ENCODE data around the gene DEFB132. TPM values are rescaled to one million over a fixed set of nuclear protein-coding genes. Genes with fewer than 3 reads are reported as not detected.
A peak's percentile ranks its signal among the peaks of the same experiment; 100 is the strongest.

DEFB132 gene
- total and polyA plus RNA-seq, 2 of the 4 experiments (the other 2 are of a cell fraction): not detected

DNA sequence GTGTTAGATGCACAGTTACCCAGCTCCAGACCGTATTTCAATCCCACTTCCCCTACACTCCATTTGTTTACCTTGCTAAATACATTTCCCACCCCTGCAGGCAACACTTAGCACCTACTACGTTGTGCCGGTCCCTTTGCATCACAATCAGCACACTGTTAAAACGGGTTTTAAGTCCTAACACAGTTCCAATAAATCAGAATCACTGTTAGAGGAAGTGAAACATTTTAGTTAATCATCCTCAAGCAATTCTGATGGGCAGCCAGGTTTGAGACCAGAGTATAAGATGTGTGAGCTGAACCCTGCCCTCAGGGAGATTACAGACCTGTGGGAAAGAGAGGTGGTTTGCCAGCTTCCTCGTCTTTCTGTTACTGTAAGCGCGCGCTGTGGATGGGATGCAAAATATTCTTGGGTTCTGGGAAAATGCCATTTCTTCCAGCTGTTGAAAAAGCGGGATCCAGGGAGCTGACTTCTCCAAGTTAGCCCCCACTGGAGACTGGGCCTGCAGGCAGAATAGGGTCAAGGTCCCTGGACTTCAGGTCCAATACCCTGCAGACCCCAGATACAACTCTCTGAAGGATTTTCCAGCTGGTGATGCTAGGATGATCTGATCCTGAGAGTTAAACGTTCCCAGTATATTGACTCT lies 42.9 kb downstream of the DEFB132 start (continued):
- TF ChIP-seq RFX5 (IDR thresholded peaks at IDR 0.05; ENCODE audit: low read depth, low read length): no peak

DNA sequence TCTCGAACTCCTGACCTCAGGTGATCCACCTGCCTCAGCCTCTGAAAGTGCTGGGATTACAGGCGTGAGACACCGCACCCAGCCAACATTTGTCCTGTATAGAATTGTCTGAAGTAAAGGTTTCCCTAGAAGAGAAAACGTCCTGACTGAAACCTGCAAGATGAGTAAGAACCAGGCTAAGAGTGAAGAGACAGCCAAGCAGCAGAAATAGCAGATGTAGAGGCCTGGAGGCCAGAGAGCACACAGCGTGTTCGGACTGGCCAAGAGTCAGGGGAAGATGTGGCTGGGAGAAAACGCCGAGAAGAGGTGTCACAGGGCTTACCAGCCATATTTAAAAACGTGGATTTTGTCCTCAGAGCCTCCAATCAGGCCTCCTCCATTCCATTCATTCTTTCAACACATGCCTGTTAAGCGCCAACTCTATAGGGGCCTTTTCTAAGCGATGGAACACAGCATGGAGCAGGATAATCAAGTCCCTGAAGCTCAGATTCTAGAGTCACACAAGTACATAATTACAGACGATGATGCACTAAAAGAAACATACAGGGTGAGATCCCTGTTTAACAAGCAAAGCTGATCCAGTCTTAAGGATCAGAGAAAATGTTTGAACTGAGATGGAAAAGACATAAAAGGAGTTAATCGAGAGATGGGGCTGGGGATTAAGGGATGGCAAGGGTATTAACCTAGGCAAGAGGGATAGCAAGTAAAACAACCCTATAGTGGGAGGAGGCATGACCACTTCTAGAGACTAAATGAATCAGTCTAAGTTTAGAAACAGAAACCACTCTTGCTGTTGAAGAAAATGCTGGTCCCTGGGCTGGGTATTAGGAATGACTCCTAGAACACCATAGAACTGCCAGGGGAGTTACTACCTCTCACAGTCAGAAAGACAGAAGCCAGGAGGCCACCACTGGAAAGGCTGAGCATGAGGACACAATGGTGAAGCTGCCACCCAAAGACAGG lies 44.6 kb downstream of the DEFB132 start:
- no peak overlapping the region for H3K18ac ChIP-seq (ENCODE audit: low read depth, low read length)
- peak overlapping the region; percentile 12 for H2BK5ac ChIP-seq (ENCODE audit: low read depth, low read length, poor library complexity, severe bottlenecking)
- H3K4me3 ChIP-seq (ENCODE audit: insufficient read depth, low read depth, low read length): no peak overlapping the region
- no peak overlapping the region for H3K27ac ChIP-seq (ENCODE audit: insufficient read depth, low read length)
- no peak overlapping the region for H3K9ac ChIP-seq (ENCODE audit: low read depth, low read length)
- H3K79me1 ChIP-seq (ENCODE audit: low read depth in 1 of 2, low read length in 2 of 2): peaks cover 29 to 47% of the 10 kb centered on the region in 2 experiments
- intact Hi-C loops (cut with micrococcal nuclease) (no loop called here), dilution Hi-C loops (cut with HindIII; ENCODE audit: low sequenced_read_pairs, unreplicated experiment) (no loop called here), in situ Hi-C loops (cut with MboI; ENCODE audit: low sequenced_read_pairs) (no loop called here)
- H3K9me3 ChIP-seq (ENCODE audit: control insufficient read depth, insufficient read depth, low read length): no peaks in the 10 kb centered on the region
- no TSS peak for BruUV-seq (replicated peaks)
- POLR2A ChIA-PET (ENCODE audit: unreplicated experiment): no interaction called here
- no peak overlapping the region for H2BK120ac ChIP-seq (ENCODE audit: low read depth, low read length)
- H2BK15ac ChIP-seq (ENCODE audit: low read depth, low read length): no peak overlapping the region
- no peak overlapping the region for H2BK20ac ChIP-seq (ENCODE audit: low read depth, low read length)
- no peak overlapping the region for H4K5ac ChIP-seq (ENCODE audit: low read depth, low read length)
- no peak overlapping the region for H3K23ac ChIP-seq (ENCODE audit: low read depth, low read length)
- peaks cover 33% of the 10 kb centered on the region for H4K20me1 ChIP-seq (ENCODE audit: insufficient read depth, low read length)
- DNase-seq: no peak
- H3K27me3 ChIP-seq (ENCODE audit: control insufficient read depth, insufficient read depth, low read length): no peaks in the 10 kb centered on the region
- H2AK9ac ChIP-seq (replicated peaks; ENCODE audit: low read depth, low read length, poor library complexity): peak overlapping the region; percentile 15
- H2AFZ ChIP-seq (replicated peaks; ENCODE audit: low read length, poor library complexity): no peak overlapping the region
- H3K4me1 ChIP-seq (ENCODE audit: control insufficient read depth, insufficient read depth, low read length): peaks cover 18% of the 10 kb centered on the region
- H2AK5ac ChIP-seq (ENCODE audit: low read depth, low read length): no peak overlapping the region; the same call in 1 of the 2 replicates
- peaks cover 22% of the 10 kb centered on the region for H3K9me1 ChIP-seq (ENCODE audit: insufficient read depth, low read length)
- CTCF ChIA-PET: no interaction called here
- H3K56ac ChIP-seq (ENCODE audit: extremely low read depth, insufficient read depth, low read length): no peak overlapping the region
- no peak overlapping the region for H4K8ac ChIP-seq (ENCODE audit: low read depth in 2 of 2, low read length in 2 of 2)
- 0 out of 2 replicates have a peak overlapping the region, but pooled peaks have one; percentile 1 for H3K14ac ChIP-seq (replicated peaks; ENCODE audit: low read depth, low read length)
- WGBS, 2 experiments (ENCODE audit: extremely low coverage in 2 of 2, insufficient read length in 1 of 2): 76% methylated on average over 5 of the region's 13 CpGs; no CpG with 5 or more reads in 1 of the 2 experiments
- no peak overlapping the region for H4K91ac ChIP-seq (ENCODE audit: insufficient read depth, low read depth, low read length)
- peaks cover 5% of the 10 kb centered on the region; the same call in 1 of the 2 replicates for H3K36me3 ChIP-seq (ENCODE audit: control insufficient read depth, insufficient read depth, low read length)
- TF ChIP-seq MXI1 (IDR thresholded peaks at IDR 0.05; ENCODE audit: borderline replicate concordance, low read depth, low read length): no peak
- no peak for TF ChIP-seq MAFK (IDR thresholded peaks at IDR 0.05; ENCODE audit: low read depth, low read length)
- TF ChIP-seq RFX5 (IDR thresholded peaks at IDR 0.05; ENCODE audit: low read depth, low read length): no peak
- TF ChIP-seq, protein P1, sequence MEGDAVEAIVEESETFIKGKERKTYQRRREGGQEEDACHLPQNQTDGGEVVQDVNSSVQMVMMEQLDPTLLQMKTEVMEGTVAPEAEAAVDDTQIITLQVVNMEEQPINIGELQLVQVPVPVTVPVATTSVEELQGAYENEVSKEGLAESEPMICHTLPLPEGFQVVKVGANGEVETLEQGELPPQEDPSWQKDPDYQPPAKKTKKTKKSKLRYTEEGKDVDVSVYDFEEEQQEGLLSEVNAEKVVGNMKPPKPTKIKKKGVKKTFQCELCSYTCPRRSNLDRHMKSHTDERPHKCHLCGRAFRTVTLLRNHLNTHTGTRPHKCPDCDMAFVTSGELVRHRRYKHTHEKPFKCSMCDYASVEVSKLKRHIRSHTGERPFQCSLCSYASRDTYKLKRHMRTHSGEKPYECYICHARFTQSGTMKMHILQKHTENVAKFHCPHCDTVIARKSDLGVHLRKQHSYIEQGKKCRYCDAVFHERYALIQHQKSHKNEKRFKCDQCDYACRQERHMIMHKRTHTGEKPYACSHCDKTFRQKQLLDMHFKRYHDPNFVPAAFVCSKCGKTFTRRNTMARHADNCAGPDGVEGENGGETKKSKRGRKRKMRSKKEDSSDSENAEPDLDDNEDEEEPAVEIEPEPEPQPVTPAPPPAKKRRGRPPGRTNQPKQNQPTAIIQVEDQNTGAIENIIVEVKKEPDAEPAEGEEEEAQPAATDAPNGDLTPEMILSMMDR (conservative IDR thresholded peaks at IDR 0.05; ENCODE audit: low read depth, low read length): no peak
- TF ChIP-seq FOS (IDR thresholded peaks at IDR 0.05; ENCODE audit: low read depth, low read length): no peak
- TF ChIP-seq BHLHE40 (IDR thresholded peaks at IDR 0.05; ENCODE audit: low read depth, low read length): no peak
- TF ChIP-seq ELK1 (IDR thresholded peaks at IDR 0.05; ENCODE audit: borderline replicate concordance, low read depth, low read length): no peak
- ATAC-seq (ENCODE audit: low read depth): no peak
- no peak overlapping the region for H3K4ac ChIP-seq (ENCODE audit: low read depth, low read length)
- H3K4me2 ChIP-seq (ENCODE audit: low read depth, low read length): no peak overlapping the region
